Naive thymus-derived CD4-positive, alpha-beta T cell (primary cell): ENCODE results near the gene ERC1. TPM values are rescaled to one million over a fixed set of nuclear protein-coding genes. Genes with fewer than 3 reads are reported as not detected.

ENCODE experiments used
- ATAC-seq: fragments of 150-1000 bp; cut with Tn5 transposase; 2 replicates; pipeline ENCODE4 v1.10.0; 2021; ENCODE audit warnings: mild to moderate bottlenecking, moderate library complexity
- CTCF ChIA-PET: fragments of 350-600 bp; sonication (Branson Sonifier 250); formaldehyde crosslinking; loops from one replicate; lab custom pipeline; 2021; ENCODE audit warnings: antibody characterized with exemption; lab: Charles Lee
- POLR2A ChIA-PET: fragments of 350-600 bp; sonication (Branson Sonifier 250); formaldehyde crosslinking; loops from one replicate; lab custom pipeline; 2021; ENCODE audit warnings: antibody characterized with exemption, inconsistent platforms; lab: Charles Lee
- DNase-seq, 9 donors: peaks; one replicate each; pipeline versions ENCODE4 v3.0.0 to v3.0.0-alpha.2; 2020 to 2022; ENCODE audit warnings: mixed read lengths in 1 of 9
- H3K27ac ChIP-seq: one replicate; pipeline ENCODE4 v1.7.0; 2013; ENCODE audit warnings: mild to moderate bottlenecking, low read depth, low read length, moderate library complexity
- H3K27me3 ChIP-seq, 2 donors: one replicate each; pipeline ENCODE4 v1.7.0; 2013; ENCODE audit warnings: low read length in 2 of 2, mild to moderate bottlenecking in 2 of 2, moderate library complexity in 2 of 2; ENCODE audit not compliant: control insufficient read depth in 2 of 2, insufficient read depth in 2 of 2
- H3K36me3 ChIP-seq, 3 experiments: 1 replicate in 2 of 3; 2 replicates in 1 of 3; pipeline ENCODE4 v1.7.0; 2013; ENCODE audit warnings: low read length in 3 of 3, mild to moderate bottlenecking in 3 of 3, moderate library complexity in 1 of 3; ENCODE audit not compliant: insufficient read depth in 3 of 3, control insufficient read depth in 2 of 3
- H3K4me1 ChIP-seq, 2 donors: one replicate each; pipeline ENCODE4 v1.7.0; 2013; ENCODE audit warnings: low read length in 2 of 2, mild to moderate bottlenecking in 2 of 2, moderate library complexity in 1 of 2; ENCODE audit not compliant: control insufficient read depth in 2 of 2, insufficient read depth in 2 of 2
- H3K4me3 ChIP-seq: 2 replicates; pipeline ENCODE4 v1.7.0; 2013; ENCODE audit warnings: mild to moderate bottlenecking, low read length
- H3K9me3 ChIP-seq, 3 experiments: 1 replicate in 2 of 3; 2 replicates in 1 of 3; pipeline ENCODE4 v1.7.0; 2013; ENCODE audit warnings: low read length in 3 of 3; ENCODE audit not compliant: control insufficient read depth in 2 of 3
- H3K27ac Mint-ChIP-seq, 9 donors: one replicate each; pipeline ENCODE4 v1.8.0; 2020 to 2022; ENCODE audit warnings: mixed read lengths in 9 of 9, mild to moderate bottlenecking in 8 of 9, moderate library complexity in 5 of 9, inconsistent platforms in 2 of 9
- H3K27me3 Mint-ChIP-seq, 5 donors: one replicate each; pipeline ENCODE4 v1.8.0; 2021 to 2022; ENCODE audit warnings: mixed read lengths in 5 of 5, mild to moderate bottlenecking in 1 of 5
- H3K36me3 Mint-ChIP-seq, 5 donors: one replicate each; pipeline ENCODE4 v1.8.0; 2020 to 2022; ENCODE audit warnings: mixed read lengths in 5 of 5, mild to moderate bottlenecking in 3 of 5, inconsistent platforms in 1 of 5
- H3K4me1 Mint-ChIP-seq, 7 donors: one replicate each; pipeline ENCODE4 v1.8.0; 2020 to 2022; ENCODE audit warnings: mixed read lengths in 7 of 7, mild to moderate bottlenecking in 3 of 7, inconsistent platforms in 1 of 7
- H3K4me3 Mint-ChIP-seq, 10 donors: one replicate each; pipeline ENCODE4 v1.8.0; 2020 to 2022; ENCODE audit warnings: mild to moderate bottlenecking in 10 of 10, mixed read lengths in 10 of 10, moderate library complexity in 6 of 10, inconsistent platforms in 2 of 10
- H3K9me3 Mint-ChIP-seq, 11 donors: one replicate each; pipeline ENCODE4 v1.8.0; 2020 to 2022; ENCODE audit warnings: mixed read lengths in 11 of 11, mild to moderate bottlenecking in 4 of 11, inconsistent platforms in 1 of 11, moderate library complexity in 1 of 11
- intact Hi-C, 2 donors: fragments of 100-400 bp; cut with micrococcal nuclease; formaldehyde crosslinking; loops; one replicate each; pipeline ENCODE4 v1.15.1; 2023
- polyA plus RNA-seq, 2 donors: library from polyadenylated mRNA; unstranded; fragments of 300-500 nt; fragmentation: Illumina TruSeq; gene quantifications; one replicate each; pipeline ENCODE4 v1.2.3, GENCODE V29; 2021
- total RNA-seq, 6 experiments: library from RNA in 5 of 6; stranded (reverse) in 5 of 6; gene quantifications; 1 replicate in 5 of 6; 2 replicates in 1 of 6; pipeline ENCODE4 v1.2.3 and lab custom pipeline; 2021 to 2026

ERC1 gene
- total and polyA plus RNA-seq, 7 experiments from 2014 or later, result 15.9 to 62.0 (median 51.5) TPM

- peaks cover 0 to 2% (median 0%) of the 10 kb centered on the region in 3 experiments for H3K36me3 ChIP-seq
- no peak overlapping the region for H3K27ac ChIP-seq
- peaks cover 0 to 12% (median 4%) of the 10 kb centered on the region in 7 donors for H3K4me1 Mint-ChIP-seq
- ATAC-seq (no peak), DNase-seq (no peak)
- no peak overlapping the region for H3K27ac Mint-ChIP-seq
- intact Hi-C loops, result no loop called here
- ChIA-PET POLR2A (no interaction called here), CTCF (interaction anchor here (0.5 kb wide), 1 partner anchor 15 kb away, joined by 5 read pairs; no protein-coding TSS in a partner anchor)
- no peaks in the 10 kb centered on the region for H3K27me3 Mint-ChIP-seq
- H3K4me3 ChIP-seq, result no peak overlapping the region
- no peaks in the 10 kb centered on the region for H3K4me1 ChIP-seq
- H3K36me3 Mint-ChIP-seq, result peaks cover 3 to 50% (median 11%) of the 10 kb centered on the region in 5 donors
- no peak overlapping the region for H3K4me3 Mint-ChIP-seq
- peaks cover 0 to under 1% (median 0%) of the 10 kb centered on the region in 11 donors for H3K9me3 Mint-ChIP-seq
- no peaks in the 10 kb centered on the region for H3K27me3 ChIP-seq
- H3K9me3 ChIP-seq, result no peaks in the 10 kb centered on the region
Measured at GRCh38 chr12:1161197-1161596, 170.2 kb downstream of the ERC1 start.

GRCh38 chr12:1162081-1162760, 171.2 kb downstream of the ERC1 start:
- H3K27ac ChIP-seq, result no peak overlapping the region
- no peaks in the 10 kb centered on the region for H3K4me1 ChIP-seq
- ATAC-seq (no peak), DNase-seq (no peak)
- intact Hi-C loops, result no loop called here
- ChIA-PET CTCF (interaction anchor here (1.0 kb wide), 1 partner anchor 11 kb away, joined by 3 read pairs; no protein-coding TSS in a partner anchor), POLR2A (no interaction called here)
- H3K9me3 Mint-ChIP-seq, result peaks cover 0 to 2% (median 0%) of the 10 kb centered on the region in 11 donors
- H3K27me3 Mint-ChIP-seq, result no peaks in the 10 kb centered on the region
- no peak overlapping the region for H3K4me3 ChIP-seq
- no peaks in the 10 kb centered on the region for H3K9me3 ChIP-seq
- peaks cover 0 to 2% (median 0%) of the 10 kb centered on the region in 3 experiments for H3K36me3 ChIP-seq
- no peak overlapping the region for H3K4me3 Mint-ChIP-seq
- peaks cover 3 to 51% (median 20%) of the 10 kb centered on the region in 5 donors for H3K36me3 Mint-ChIP-seq
- no peak overlapping the region for H3K27ac Mint-ChIP-seq
- no peaks in the 10 kb centered on the region for H3K27me3 ChIP-seq
- H3K4me1 Mint-ChIP-seq, result peaks cover 0 to 15% (median 4%) of the 10 kb centered on the region in 7 donors

- no peaks in the 10 kb centered on the region for H3K4me1 ChIP-seq
- H3K27ac ChIP-seq, result no peak overlapping the region
- POLR2A ChIA-PET, result interaction anchor here (0.7 kb wide), 1 partner anchor 427 kb away, joined by 3 read pairs; no protein-coding TSS in a partner anchor
- peaks cover 0 to 2% (median 0%) of the 10 kb centered on the region in 11 donors for H3K9me3 Mint-ChIP-seq
- H3K27me3 ChIP-seq, result no peaks in the 10 kb centered on the region
- intact Hi-C loops, result no loop called here
- no peak for ATAC-seq
- no peaks in the 10 kb centered on the region for H3K9me3 ChIP-seq
- no peak overlapping the region for H3K4me3 ChIP-seq
- no peaks in the 10 kb centered on the region for H3K27me3 Mint-ChIP-seq
- CTCF ChIA-PET, result no interaction called here
- no peak overlapping the region for H3K27ac Mint-ChIP-seq
- no peaks in the 10 kb centered on the region for H3K36me3 ChIP-seq
- DNase-seq, result no peak
- H3K4me1 Mint-ChIP-seq, result peaks cover 0 to 14% (median 4%) of the 10 kb centered on the region in 7 donors
- no peak overlapping the region for H3K4me3 Mint-ChIP-seq
- peaks cover 3 to 29% (median 26%) of the 10 kb centered on the region in 5 donors for H3K36me3 Mint-ChIP-seq
Measured at GRCh38 chr12:1167784-1168183, 176.8 kb downstream of the ERC1 start.

GRCh38 chr12:1170411-1170810, 179.4 kb downstream of the ERC1 start:
- H3K36me3 ChIP-seq, result no peaks in the 10 kb centered on the region
- CTCF ChIA-PET, result no interaction called here
- intact Hi-C loops, result no loop called here
- ATAC-seq (no peak), DNase-seq (no peak)
- no peak overlapping the region for H3K4me3 Mint-ChIP-seq
- POLR2A ChIA-PET, result interaction anchor here (0.6 kb wide), 1 partner anchor 17 kb away, joined by 3 read pairs; no protein-coding TSS in a partner anchor
- no peaks in the 10 kb centered on the region for H3K4me1 ChIP-seq
- no peak overlapping the region for H3K27ac ChIP-seq
- H3K27ac Mint-ChIP-seq, result no peak overlapping the region
- H3K27me3 ChIP-seq, result no peaks in the 10 kb centered on the region
- H3K9me3 ChIP-seq, result no peaks in the 10 kb centered on the region
- H3K9me3 Mint-ChIP-seq, result peaks cover 0 to 2% (median 0%) of the 10 kb centered on the region in 11 donors
- peaks cover 0 to 14% (median 0%) of the 10 kb centered on the region in 7 donors for H3K4me1 Mint-ChIP-seq
- no peaks in the 10 kb centered on the region for H3K27me3 Mint-ChIP-seq
- peaks cover 3 to 30% (median 17%) of the 10 kb centered on the region in 5 donors for H3K36me3 Mint-ChIP-seq
- no peak overlapping the region for H3K4me3 ChIP-seq

GRCh38 chr12:1171657-1172408, 180.8 kb downstream of the ERC1 start:
- Mint-ChIP-seq H3K27me3 (no peaks in the 10 kb centered on the region), H3K4me1 (peaks cover 0 to 2% (median 0%) of the 10 kb centered on the region in 7 donors), H3K4me3 (no peak overlapping the region), H3K36me3 (peaks cover 5 to 23% (median 20%) of the 10 kb centered on the region in 5 donors), H3K9me3 (no peaks in the 10 kb centered on the region), H3K27ac (peak overlapping the region in 1 of 9 donors; percentile 53)
- Histone ChIP-seq H3K27ac (no peak overlapping the region), H3K4me3 (no peak overlapping the region), H3K4me1 (no peaks in the 10 kb centered on the region), H3K9me3 (no peaks in the 10 kb centered on the region), H3K36me3 (no peaks in the 10 kb centered on the region), H3K27me3 (no peaks in the 10 kb centered on the region)
- ATAC-seq (no peak), DNase-seq (no peak)
- ChIA-PET CTCF (no interaction called here), POLR2A (no interaction called here)
- intact Hi-C loops, result no loop called here

GRCh38 chr12:1173781-1174617, 183.0 kb downstream of the ERC1 start:
- no peaks in the 10 kb centered on the region for H3K9me3 ChIP-seq
- intact Hi-C loops, result no loop called here
- no peaks in the 10 kb centered on the region for H3K27me3 ChIP-seq
- Mint-ChIP-seq H3K4me1 (peaks cover 0 to 7% (median 0%) of the 10 kb centered on the region in 7 donors), H3K36me3 (peaks cover 9 to 29% (median 26%) of the 10 kb centered on the region in 5 donors), H3K27me3 (no peaks in the 10 kb centered on the region), H3K27ac (no peak overlapping the region), H3K4me3 (no peak overlapping the region), H3K9me3 (no peaks in the 10 kb centered on the region)
- no peak for DNase-seq
- no peak overlapping the region for H3K4me3 ChIP-seq
- ATAC-seq, result no peak
- no peak overlapping the region for H3K27ac ChIP-seq
- CTCF ChIA-PET, result interaction anchor here (0.5 to 1.1 kb wide), 2 partner anchors 11 to 78 kb away, joined by 3 to 4 read pairs; no protein-coding TSS in a partner anchor
- H3K36me3 ChIP-seq, result no peaks in the 10 kb centered on the region
- POLR2A ChIA-PET, result interaction anchor here (0.5 kb wide), 1 partner anchor 792 kb away, joined by 3 read pairs; no protein-coding TSS in a partner anchor
- H3K4me1 ChIP-seq, result no peaks in the 10 kb centered on the region
